ENCODE measurements around the gene KLHL29.

GRCh38 chr2:23543728-23544127 lies 158.7 kb downstream of the KLHL29 start:
- TF ChIP-seq CTCF (conservative IDR thresholded peaks at IDR 0.05; ENCODE audit: low read length) = no peak
- no peak for TF ChIP-seq EZH2phosphoT487 (IDR thresholded peaks at IDR 0.05; ENCODE audit: borderline replicate concordance, low read depth, low read length)

All from OCI-LY7 (cell line).